A673 (cell line): ENCODE measurements around the gene PFKFB2. TPM values are rescaled to one million over a fixed set of nuclear protein-coding genes. Genes with fewer than 3 reads are reported as not detected.

Experiments
- BruUV-seq: library from RNA; stranded (reverse); fragments of 400-500 nt; replicated peaks from 2 replicates; lab custom pipeline; 2021; lab: Mats Ljungman, UMichigan
- CTCF ChIA-PET: fragments of 300-600 bp; sonication (Branson Sonifier 250); formaldehyde crosslinking; loops from one replicate; lab custom pipeline; 2022; ENCODE audit warnings: antibody characterized with exemption; lab: Charles Lee
- POLR2A ChIA-PET: fragments of 300-600 bp; sonication (Branson Sonifier 250); formaldehyde crosslinking; loops from one replicate; lab custom pipeline; 2022; ENCODE audit warnings: antibody characterized with exemption; ENCODE audit not compliant: low non-redundant PET; lab: Charles Lee
- DNase-seq: peaks from one replicate; pipeline ENCODE4 v3.0.0-alpha.2; 2015; ENCODE audit warnings: low spot score
- H3K27ac ChIP-seq: fragments of 200-600 bp; sonication (generic); 2 replicates; pipeline ENCODE4 v1.5.1; 2016; ENCODE audit warnings: mixed run types, low read depth, mild to moderate bottlenecking, mixed read lengths, antibody characterized with exemption, low read length; ENCODE audit not compliant: poor library complexity, severe bottlenecking
- H3K27me3 ChIP-seq: fragments of 200-600 bp; sonication (generic); replicated peaks from 2 replicates; pipeline ENCODE4 v1.6.1; 2017; ENCODE audit warnings: mixed run types, low read depth, mild to moderate bottlenecking, mixed read lengths, antibody characterized with exemption, low read length; ENCODE audit not compliant: insufficient read depth, poor library complexity
- H3K36me3 ChIP-seq: fragments of 200-600 bp; sonication (generic); 2 replicates; pipeline ENCODE4 v1.6.1; 2016; ENCODE audit warnings: mixed run types, mild to moderate bottlenecking, mixed read lengths, antibody characterized with exemption, low read length; ENCODE audit not compliant: insufficient read depth, poor library complexity, severe bottlenecking
- H3K4me1 ChIP-seq: fragments of 200-600 bp; sonication (generic); 2 replicates; pipeline ENCODE4 v1.6.1; 2017; ENCODE audit warnings: mixed run types, mild to moderate bottlenecking, mixed read lengths, antibody characterized with exemption, low read length; ENCODE audit not compliant: insufficient read depth, poor library complexity, severe bottlenecking
- H3K4me3 ChIP-seq: fragments of 200-600 bp; sonication (generic); 2 replicates; pipeline ENCODE4 v1.5.1; 2016; ENCODE audit warnings: low read depth, mixed run types, mild to moderate bottlenecking, mixed read lengths, low read length; ENCODE audit not compliant: poor library complexity, severe bottlenecking
- H3K9me3 ChIP-seq: fragments of 200-600 bp; sonication (generic); 2 replicates; pipeline ENCODE4 v1.6.1; 2016; ENCODE audit warnings: mixed run types, low read depth, mild to moderate bottlenecking, mixed read lengths, antibody characterized with exemption, low read length; ENCODE audit not compliant: poor library complexity, severe bottlenecking
- EZH2 ChIP-seq: fragments of 200-600 bp; sonication (generic); IDR thresholded peaks from 2 replicates; pipeline ENCODE4 v1.6.1; 2017; ENCODE audit warnings: borderline replicate concordance, low read depth, mild to moderate bottlenecking, mixed read lengths, antibody characterized with exemption, low read length; ENCODE audit not compliant: poor library complexity, severe bottlenecking
- intact Hi-C: fragments of 100-400 bp; cut with micrococcal nuclease; formaldehyde crosslinking; loops from one replicate; pipeline ENCODE4 v1.10.0; 2022; ENCODE audit not compliant: unreplicated experiment
- total RNA-seq: library from RNA; stranded (reverse); gene quantifications from 2 replicates; pipeline ENCODE4 v1.2.3, GENCODE V29; 2021
- TF ChIP-seq, protein P1 (sequence below): fragments of 300-800, 200-600 bp; sonication (generic); conservative IDR thresholded peaks from 2 replicates; pipeline ENCODE4 v1.5.1; 2017; ENCODE audit warnings: low read depth, mild to moderate bottlenecking, antibody characterized with exemption, low read length, moderate library complexity, mixed read lengths

The PFKFB2 gene
- total RNA-seq, 1 experiment from 2014 or later = 7.6 TPM

DNA sequence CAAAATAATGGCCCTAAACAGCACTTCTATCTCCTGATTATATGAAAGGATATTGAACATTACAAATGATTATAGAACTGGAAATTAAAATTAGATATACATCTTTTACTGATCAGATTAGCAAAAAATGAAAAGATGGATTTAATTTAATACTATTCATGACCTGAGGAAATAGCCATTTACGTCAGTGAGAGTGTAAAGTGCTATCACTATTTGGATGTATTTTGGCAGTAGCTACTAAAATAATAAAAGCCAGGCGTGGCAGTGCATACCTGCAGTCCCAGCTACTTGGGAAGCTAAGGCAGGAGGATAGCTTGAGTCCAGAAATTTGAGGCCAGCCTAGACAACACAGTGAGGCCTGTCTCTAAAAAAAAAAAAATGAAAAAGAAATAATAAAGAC is 40.9 kb downstream of the PFKFB2 start:
- Histone ChIP-seq H3K27me3 (peaks cover 19% of the 10 kb centered on the region), H3K4me1 (no peaks in the 10 kb centered on the region), H3K27ac (no peak overlapping the region), H3K4me3 (no peak overlapping the region), H3K9me3 (no peaks in the 10 kb centered on the region), H3K36me3 (no peaks in the 10 kb centered on the region)
- intact Hi-C loops = no loop called here
- no TSS peak for BruUV-seq
- TF ChIP-seq, protein P1, sequence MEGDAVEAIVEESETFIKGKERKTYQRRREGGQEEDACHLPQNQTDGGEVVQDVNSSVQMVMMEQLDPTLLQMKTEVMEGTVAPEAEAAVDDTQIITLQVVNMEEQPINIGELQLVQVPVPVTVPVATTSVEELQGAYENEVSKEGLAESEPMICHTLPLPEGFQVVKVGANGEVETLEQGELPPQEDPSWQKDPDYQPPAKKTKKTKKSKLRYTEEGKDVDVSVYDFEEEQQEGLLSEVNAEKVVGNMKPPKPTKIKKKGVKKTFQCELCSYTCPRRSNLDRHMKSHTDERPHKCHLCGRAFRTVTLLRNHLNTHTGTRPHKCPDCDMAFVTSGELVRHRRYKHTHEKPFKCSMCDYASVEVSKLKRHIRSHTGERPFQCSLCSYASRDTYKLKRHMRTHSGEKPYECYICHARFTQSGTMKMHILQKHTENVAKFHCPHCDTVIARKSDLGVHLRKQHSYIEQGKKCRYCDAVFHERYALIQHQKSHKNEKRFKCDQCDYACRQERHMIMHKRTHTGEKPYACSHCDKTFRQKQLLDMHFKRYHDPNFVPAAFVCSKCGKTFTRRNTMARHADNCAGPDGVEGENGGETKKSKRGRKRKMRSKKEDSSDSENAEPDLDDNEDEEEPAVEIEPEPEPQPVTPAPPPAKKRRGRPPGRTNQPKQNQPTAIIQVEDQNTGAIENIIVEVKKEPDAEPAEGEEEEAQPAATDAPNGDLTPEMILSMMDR = no peak
- no peak for TF ChIP-seq EZH2
- DNase-seq = no peak
- POLR2A ChIA-PET = no interaction called here
- CTCF ChIA-PET = no interaction called here

DNA sequence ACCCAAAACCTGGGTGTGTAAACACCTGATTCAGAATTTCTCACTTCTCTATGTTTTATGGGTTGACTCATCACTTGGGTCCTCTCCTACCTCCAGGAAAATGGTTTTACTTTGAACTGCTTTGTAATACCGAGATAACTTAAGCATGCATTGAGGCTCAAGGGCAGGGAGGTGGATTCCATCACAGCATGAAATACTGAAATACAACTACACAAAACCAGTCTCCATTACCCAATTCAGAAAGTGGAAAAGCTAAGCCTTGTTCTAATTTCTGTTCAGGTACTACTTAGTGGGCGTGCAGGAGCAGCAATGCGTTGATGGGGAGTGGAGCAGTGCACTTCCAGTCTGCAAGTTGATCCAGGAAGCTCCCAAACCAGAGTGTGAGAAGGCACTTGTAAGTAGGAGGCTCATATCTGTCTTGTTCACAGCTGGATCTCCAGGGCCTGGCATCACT is 44.8 kb downstream of the PFKFB2 start:
- CTCF ChIA-PET = no interaction called here
- H3K27me3 ChIP-seq = peaks cover 24% of the 10 kb centered on the region
- no peak for TF ChIP-seq EZH2
- TF ChIP-seq, protein P1 = no peak
- intact Hi-C loops = no loop called here
- no TSS peak for BruUV-seq
- POLR2A ChIA-PET = no interaction called here
- DNase-seq = no peak
- H3K4me1 ChIP-seq = no peaks in the 10 kb centered on the region
- H3K36me3 ChIP-seq = no peaks in the 10 kb centered on the region
- H3K9me3 ChIP-seq = no peaks in the 10 kb centered on the region
- no peak overlapping the region for H3K27ac ChIP-seq
- H3K4me3 ChIP-seq = no peak overlapping the region

DNA sequence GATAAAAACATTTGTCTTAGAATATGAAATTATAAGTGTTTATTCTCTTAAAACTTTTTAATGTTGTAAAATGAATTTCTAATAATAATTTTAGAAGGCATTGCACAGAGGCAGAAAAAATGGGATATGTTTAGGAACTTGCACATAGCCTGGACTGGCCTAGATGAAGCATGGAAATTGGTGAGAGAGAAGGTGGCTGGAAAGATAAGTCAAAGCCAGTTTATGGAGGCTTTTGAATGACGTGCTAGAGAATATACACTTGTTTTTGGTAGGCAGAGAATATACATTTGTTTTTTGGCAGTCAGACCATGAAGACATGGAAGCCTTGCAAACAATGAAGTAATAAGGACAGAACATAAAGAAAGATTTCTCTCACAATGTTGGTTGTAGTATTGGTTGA is 48.6 kb downstream of the PFKFB2 start:
- ChIA-PET POLR2A (no interaction called here), CTCF (no interaction called here)
- no peaks in the 10 kb centered on the region for H3K4me1 ChIP-seq
- TF ChIP-seq, protein P1 = no peak
- no peak for TF ChIP-seq EZH2
- no peak for DNase-seq
- H3K27me3 ChIP-seq = peaks cover 44% of the 10 kb centered on the region
- intact Hi-C loops = no loop called here
- BruUV-seq = no TSS peak
- no peaks in the 10 kb centered on the region for H3K36me3 ChIP-seq
- no peak overlapping the region for H3K4me3 ChIP-seq
- no peak overlapping the region for H3K27ac ChIP-seq
- H3K9me3 ChIP-seq = no peaks in the 10 kb centered on the region
